ENCODE data around the gene LRRC66.

The LRRC66 gene

DNA sequence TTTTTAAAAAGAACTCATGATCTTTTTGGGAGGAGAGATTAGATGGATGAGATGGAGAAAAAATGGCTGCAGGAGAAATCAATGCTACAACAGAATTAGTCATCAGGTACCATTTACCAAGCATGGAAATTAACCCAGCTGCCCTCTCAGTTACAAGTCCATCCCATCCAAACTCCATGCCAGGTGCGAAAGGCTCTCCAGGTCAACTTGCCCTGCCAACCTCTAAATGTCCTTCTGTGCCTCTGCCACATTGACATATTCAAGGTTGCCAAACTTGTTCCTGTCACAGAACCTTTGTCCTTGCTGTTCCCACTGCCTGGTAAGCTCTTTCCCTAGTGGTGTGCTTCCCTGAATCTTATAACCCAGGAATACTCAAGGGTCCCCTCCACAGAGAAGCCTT is 38.1 kb upstream of the LRRC66 start:
- Histone ChIP-seq H3K79me2 (ENCODE audit: control insufficient read depth, low read length) (no peaks in the 10 kb centered on the region), H3K4me3 (ENCODE audit: low read length) (no peak overlapping the region), H3K36me3 (ENCODE audit: control insufficient read depth, low read length) (no peaks in the 10 kb centered on the region), H3K27me3 (ENCODE audit: control insufficient read depth, low read length) (no peaks in the 10 kb centered on the region), H4K20me1 (ENCODE audit: control insufficient read depth, insufficient read depth, low read depth, low read length) (no peaks in the 10 kb centered on the region), H3K27ac (ENCODE audit: low read depth, low read length) (no peak overlapping the region), H3K4me1 (ENCODE audit: control insufficient read depth, low read length) (peaks cover 4% of the 10 kb centered on the region), H3K4me2 (ENCODE audit: low read length) (no peak overlapping the region), H3K9me3 (ENCODE audit: control insufficient read depth, insufficient read depth, low read length) (no peaks in the 10 kb centered on the region), H3K9me2 (replicated peaks; ENCODE audit: control insufficient read depth, low read length) (no peaks in the 10 kb centered on the region), H3F3A (ENCODE audit: control insufficient read depth, insufficient read depth) (0 out of 2 replicates have a peak, but pooled peaks cover 2% of the 10 kb centered on the region)
- TF ChIP-seq, protein P1, sequence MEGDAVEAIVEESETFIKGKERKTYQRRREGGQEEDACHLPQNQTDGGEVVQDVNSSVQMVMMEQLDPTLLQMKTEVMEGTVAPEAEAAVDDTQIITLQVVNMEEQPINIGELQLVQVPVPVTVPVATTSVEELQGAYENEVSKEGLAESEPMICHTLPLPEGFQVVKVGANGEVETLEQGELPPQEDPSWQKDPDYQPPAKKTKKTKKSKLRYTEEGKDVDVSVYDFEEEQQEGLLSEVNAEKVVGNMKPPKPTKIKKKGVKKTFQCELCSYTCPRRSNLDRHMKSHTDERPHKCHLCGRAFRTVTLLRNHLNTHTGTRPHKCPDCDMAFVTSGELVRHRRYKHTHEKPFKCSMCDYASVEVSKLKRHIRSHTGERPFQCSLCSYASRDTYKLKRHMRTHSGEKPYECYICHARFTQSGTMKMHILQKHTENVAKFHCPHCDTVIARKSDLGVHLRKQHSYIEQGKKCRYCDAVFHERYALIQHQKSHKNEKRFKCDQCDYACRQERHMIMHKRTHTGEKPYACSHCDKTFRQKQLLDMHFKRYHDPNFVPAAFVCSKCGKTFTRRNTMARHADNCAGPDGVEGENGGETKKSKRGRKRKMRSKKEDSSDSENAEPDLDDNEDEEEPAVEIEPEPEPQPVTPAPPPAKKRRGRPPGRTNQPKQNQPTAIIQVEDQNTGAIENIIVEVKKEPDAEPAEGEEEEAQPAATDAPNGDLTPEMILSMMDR (IDR thresholded peaks at IDR 0.05; ENCODE audit: low read depth, low read length, poor library complexity, severe bottlenecking), result no peak
- no peak for TF ChIP-seq EZH2phosphoT487 (IDR thresholded peaks at IDR 0.05; ENCODE audit: borderline replicate concordance, low read length)

DNA sequence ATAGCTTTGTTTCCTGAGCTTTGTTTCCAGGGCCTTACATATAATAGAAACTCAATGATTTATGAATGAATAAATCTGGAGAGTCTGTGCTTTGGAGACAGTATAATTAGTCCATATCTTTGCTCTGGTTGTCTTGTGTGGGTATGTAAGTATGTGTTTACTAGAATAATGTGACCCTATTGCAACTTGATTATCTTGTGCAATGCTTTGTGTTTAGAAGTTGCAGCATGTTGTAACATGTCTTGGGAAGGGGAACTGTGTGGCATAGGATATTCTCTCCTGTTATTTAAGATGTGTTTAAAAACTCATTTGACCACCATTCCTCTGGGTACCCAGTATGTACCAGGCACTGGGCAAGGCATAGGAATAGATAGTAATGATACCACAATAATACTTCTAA is 37.0 kb upstream of the LRRC66 start:
- Histone ChIP-seq H3K79me2 (ENCODE audit: control insufficient read depth, low read length) (no peaks in the 10 kb centered on the region), H3K4me3 (ENCODE audit: low read length) (no peak overlapping the region), H3K9me3 (ENCODE audit: control insufficient read depth, insufficient read depth, low read length) (no peaks in the 10 kb centered on the region), H3K27ac (ENCODE audit: low read depth, low read length) (no peak overlapping the region), H3K27me3 (ENCODE audit: control insufficient read depth, low read length) (no peaks in the 10 kb centered on the region), H3K36me3 (ENCODE audit: control insufficient read depth, low read length) (no peaks in the 10 kb centered on the region), H3K9me2 (replicated peaks; ENCODE audit: control insufficient read depth, low read length) (no peaks in the 10 kb centered on the region), H4K20me1 (ENCODE audit: control insufficient read depth, insufficient read depth, low read depth, low read length) (no peaks in the 10 kb centered on the region), H3K4me2 (ENCODE audit: low read length) (no peak overlapping the region), H3F3A (ENCODE audit: control insufficient read depth, insufficient read depth) (peaks cover 8% of the 10 kb centered on the region), H3K4me1 (ENCODE audit: control insufficient read depth, low read length) (peaks cover 15% of the 10 kb centered on the region)
- TF ChIP-seq, protein P1 (IDR thresholded peaks at IDR 0.05; ENCODE audit: low read depth, low read length, poor library complexity, severe bottlenecking), result no peak
- no peak for TF ChIP-seq EZH2phosphoT487 (IDR thresholded peaks at IDR 0.05; ENCODE audit: borderline replicate concordance, low read length)

DNA sequence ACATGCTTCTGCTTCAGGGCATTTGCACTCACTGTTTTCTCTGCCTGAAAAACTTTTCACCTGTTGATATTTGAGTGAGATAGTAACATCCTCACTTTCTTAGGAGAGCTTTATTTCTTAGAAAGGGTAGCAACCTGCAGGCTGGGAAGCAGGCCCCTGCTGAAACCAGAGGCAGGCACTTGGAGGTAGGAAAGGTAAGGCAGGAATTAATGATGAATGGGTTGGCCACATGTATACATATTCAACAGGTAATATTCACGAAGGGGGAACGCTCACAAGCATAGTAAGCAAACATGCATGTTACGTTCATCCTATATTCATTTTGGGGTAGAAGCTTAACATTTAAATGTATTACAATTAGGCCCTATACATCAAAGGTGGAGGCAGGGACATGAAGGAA is 34.1 kb upstream of the LRRC66 start:
- H3K4me1 ChIP-seq (ENCODE audit: control insufficient read depth, low read length), result peaks cover 33% of the 10 kb centered on the region
- TF ChIP-seq, protein P1 (IDR thresholded peaks at IDR 0.05; ENCODE audit: low read depth, low read length, poor library complexity, severe bottlenecking), result no peak
- no peak for TF ChIP-seq EZH2phosphoT487 (IDR thresholded peaks at IDR 0.05; ENCODE audit: borderline replicate concordance, low read length)
- H3K4me3 ChIP-seq (ENCODE audit: low read length), result no peak overlapping the region

DNA sequence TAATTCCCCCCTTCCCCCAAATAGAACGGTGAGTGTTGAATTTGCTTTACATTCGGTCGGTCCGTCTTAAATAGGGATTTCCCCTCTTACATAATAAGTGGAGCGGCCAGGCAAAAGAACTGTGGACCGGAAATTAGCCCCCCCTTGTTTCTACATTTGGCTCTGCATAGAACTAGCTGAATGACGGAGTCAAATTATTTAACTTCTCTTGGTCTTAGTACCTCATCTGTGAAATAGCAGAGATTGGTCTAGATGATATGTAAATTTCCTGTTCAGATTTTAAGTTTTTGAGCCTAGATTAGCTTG is 32.3 kb upstream of the LRRC66 start:
- H3K27ac ChIP-seq (ENCODE audit: low read depth, low read length), result peak overlapping the region; percentile 20
- H4K20me1 ChIP-seq (ENCODE audit: control insufficient read depth, insufficient read depth, low read depth, low read length), result no peaks in the 10 kb centered on the region
- no peaks in the 10 kb centered on the region for H3K36me3 ChIP-seq (ENCODE audit: control insufficient read depth, low read length)
- no peaks in the 10 kb centered on the region for H3K9me2 ChIP-seq (replicated peaks; ENCODE audit: control insufficient read depth, low read length)
- peaks cover 15% of the 10 kb centered on the region for H3F3A ChIP-seq (ENCODE audit: control insufficient read depth, insufficient read depth)
- H3K4me1 ChIP-seq (ENCODE audit: control insufficient read depth, low read length), result peaks cover 33% of the 10 kb centered on the region
- no peaks in the 10 kb centered on the region for H3K9me3 ChIP-seq (ENCODE audit: control insufficient read depth, insufficient read depth, low read length)
- H3K4me3 ChIP-seq (ENCODE audit: low read length), result peak overlapping the region; percentile 82
- peaks cover 9% of the 10 kb centered on the region for H3K27me3 ChIP-seq (ENCODE audit: control insufficient read depth, low read length)
- TF ChIP-seq, protein P1 (IDR thresholded peaks at IDR 0.05; ENCODE audit: low read depth, low read length, poor library complexity, severe bottlenecking), result no peak
- no peak for TF ChIP-seq EZH2phosphoT487 (IDR thresholded peaks at IDR 0.05; ENCODE audit: borderline replicate concordance, low read length)
- peak overlapping the region; percentile 76 for H3K4me2 ChIP-seq (ENCODE audit: low read length)
- no peaks in the 10 kb centered on the region for H3K79me2 ChIP-seq (ENCODE audit: control insufficient read depth, low read length)

More for the DNA sequence above, 34.1 kb upstream of the LRRC66 start:
- Histone ChIP-seq H3K27ac (ENCODE audit: low read depth, low read length) (no peak overlapping the region), H3F3A (ENCODE audit: control insufficient read depth, insufficient read depth) (peaks cover 15% of the 10 kb centered on the region), H4K20me1 (ENCODE audit: control insufficient read depth, insufficient read depth, low read depth, low read length) (no peaks in the 10 kb centered on the region), H3K36me3 (ENCODE audit: control insufficient read depth, low read length) (no peaks in the 10 kb centered on the region), H3K9me2 (replicated peaks; ENCODE audit: control insufficient read depth, low read length) (no peaks in the 10 kb centered on the region), H3K79me2 (ENCODE audit: control insufficient read depth, low read length) (no peaks in the 10 kb centered on the region), H3K27me3 (ENCODE audit: control insufficient read depth, low read length) (peaks cover 9% of the 10 kb centered on the region), H3K4me2 (ENCODE audit: low read length) (no peak overlapping the region), H3K9me3 (ENCODE audit: control insufficient read depth, insufficient read depth, low read length) (no peaks in the 10 kb centered on the region)

Data from DOHH2 (cell line).